HepG2 (cell line): ENCODE data around the gene SNRPD3. TPM values are rescaled to one million over a fixed set of nuclear protein-coding genes. Genes with fewer than 3 reads are reported as not detected.

Experiments
- ATAC-seq: fragments of 200-7000 bp; cut with Tn5 transposase; 3 replicates; pipeline ENCODE4 v1.9.1; 2020; ENCODE audit warnings: mild to moderate bottlenecking, moderate library complexity
- BruUV-seq: library from RNA; stranded (reverse); fragments of 400-500 nt; replicated peaks from 2 replicates; lab custom pipeline; 2021; lab: Mats Ljungman, UMichigan
- CTCF ChIA-PET: fragments of 300-600 bp; formaldehyde crosslinking; extraction: SDS; loops from one replicate; lab custom pipeline; 2021; ENCODE audit warnings: low total read pairs, inconsistent platforms, low intra/inter-chr PET ratio; lab: Yijun Ruan, JAX
- POLR2A ChIA-PET: fragments of 350-600 bp; sonication (Branson Sonifier 250); formaldehyde crosslinking; loops from one replicate; lab custom pipeline; 2020; ENCODE audit warnings: antibody characterized with exemption, inconsistent platforms; lab: Yijun Ruan, JAX
- DNase-seq: peaks from one replicate; pipeline ENCODE4 v3.0.0-alpha.2; 2015; ENCODE audit warnings: low spot score
- FAIRE-seq: peaks from 3 replicates; lab custom pipeline; 2011; peaks lifted over from hg19 to GRCh38; lab: Jason Lieb, UNC
- H2AFZ ChIP-seq: one replicate; pipeline ENCODE4 v1.6.1; 2011; ENCODE audit warnings: low read length, inconsistent platforms
- H3K27ac ChIP-seq: fragments of 300-600 bp; 3 replicates; pipeline ENCODE4 v1.8.0; 2011; ENCODE audit warnings: mixed run types, mild to moderate bottlenecking, mixed read lengths, low read length, inconsistent platforms; ENCODE audit not compliant: insufficient read depth; ENCODE audit errors: extremely low read length
- H3K27me3 ChIP-seq, 2 experiments: fragments of 200-600 bp in 1 of 2; 2 replicates in 1 of 2; 3 replicates in 1 of 2; pipeline versions ENCODE4 v1.6.0 to v1.8.0; 2011; ENCODE audit warnings: low read length in 2 of 2, mild to moderate bottlenecking in 2 of 2, moderate library complexity in 2 of 2, inconsistent platforms in 1 of 2; ENCODE audit not compliant: insufficient read depth in 2 of 2, control insufficient read depth in 1 of 2
- H3K36me3 ChIP-seq, 2 experiments: fragments of 200-600 bp in 1 of 2; replicated peaks in 1 of 2; 2 replicates in 1 of 2; 3 replicates in 1 of 2; pipeline versions ENCODE4 v1.5.1 to v1.8.0; 2011; ENCODE audit warnings: low read length in 2 of 2, inconsistent platforms in 1 of 2; ENCODE audit not compliant: insufficient read depth in 2 of 2, control insufficient read depth in 1 of 2
- H3K4me1 ChIP-seq: 2 replicates; pipeline ENCODE4 v1.5.1; 2012; ENCODE audit warnings: low read length, inconsistent platforms; ENCODE audit not compliant: insufficient read depth
- H3K4me2 ChIP-seq: 2 replicates; pipeline ENCODE4 v1.6.0; 2011; ENCODE audit warnings: low read depth, low read length, inconsistent platforms
- H3K4me3 ChIP-seq, 3 experiments: fragments of 200-600 bp in 1 of 3; sonication (generic), shearing (Covaris generic) in 1 of 3; replicated peaks in 1 of 3; 2 replicates each; pipeline ENCODE4 v1.5.1; 2011 to 2016; ENCODE audit warnings: low read length in 3 of 3, inconsistent platforms in 2 of 3, low read depth in 2 of 3, mild to moderate bottlenecking in 2 of 3, control low read depth in 1 of 3, mixed read lengths in 1 of 3; ENCODE audit not compliant: insufficient read depth in 1 of 3
- H3K79me2 ChIP-seq: one replicate; pipeline ENCODE4 v1.6.1; 2011; ENCODE audit warnings: low read length, inconsistent platforms; ENCODE audit not compliant: insufficient read depth
- H3K9ac ChIP-seq: 2 replicates; pipeline ENCODE4 v1.6.0; 2011; ENCODE audit warnings: mild to moderate bottlenecking, low read depth, low read length, inconsistent platforms; ENCODE audit not compliant: insufficient read depth
- H3K9me3 ChIP-seq: 2 replicates; pipeline ENCODE4 v1.5.1; 2012; ENCODE audit warnings: mild to moderate bottlenecking, low read length
- H4K20me1 ChIP-seq: 2 replicates; pipeline ENCODE4 v1.6.0; 2011; ENCODE audit warnings: inconsistent platforms, mild to moderate bottlenecking, low read length, moderate library complexity; ENCODE audit not compliant: insufficient read depth
- CAMTA2 ChIP-seq: sonication (generic); formaldehyde crosslinking; IDR thresholded peaks from 2 replicates; pipeline ENCODE4 v1.4.0; 2020; ENCODE audit warnings: mild to moderate bottlenecking, missing genetic modification reagents, borderline replicate concordance
- CBFB ChIP-seq: sonication (generic); formaldehyde crosslinking; IDR thresholded peaks from 2 replicates; pipeline ENCODE4 v1.4.0; 2020; ENCODE audit warnings: missing genetic modification reagents
- CENPBD1 ChIP-seq: sonication (generic); formaldehyde crosslinking; IDR thresholded peaks from 2 replicates; pipeline ENCODE4 v1.8.0; 2022; ENCODE audit warnings: missing genetic modification reagents, low read depth, mild to moderate bottlenecking, borderline replicate concordance
- IRX3 ChIP-seq: sonication (generic); formaldehyde crosslinking; IDR thresholded peaks from 2 replicates; pipeline ENCODE4 v1.8.1; 2023; ENCODE audit warnings: mild to moderate bottlenecking, low read depth, missing genetic modification reagents, borderline replicate concordance
- KDM5A ChIP-seq: fragments of 200-600 bp; sonication (generic); IDR thresholded peaks from 2 replicates; pipeline ENCODE4 v1.7.0; 2018; ENCODE audit warnings: antibody characterized with exemption, mild to moderate bottlenecking, low read length, borderline replicate concordance
- MLX ChIP-seq: IDR thresholded peaks from 2 replicates; pipeline ENCODE4 v1.6.1; 2016
- SALL1 ChIP-seq: sonication (generic); formaldehyde crosslinking; IDR thresholded peaks from 2 replicates; pipeline ENCODE4 v1.8.0; 2022; ENCODE audit warnings: mild to moderate bottlenecking, missing genetic modification reagents
- TCF7L2 ChIP-seq: IDR thresholded peaks from 2 replicates; pipeline ENCODE4 v1.6.1; 2011; ENCODE audit warnings: mild to moderate bottlenecking, low read depth, low read length, moderate library complexity
- UBTF ChIP-seq: sonication (generic); formaldehyde crosslinking; IDR thresholded peaks from 2 replicates; pipeline ENCODE4 v1.4.0; 2020; ENCODE audit warnings: mild to moderate bottlenecking, missing genetic modification reagents
- ZMAT3 ChIP-seq: sonication (generic); formaldehyde crosslinking; conservative IDR thresholded peaks from 2 replicates; pipeline ENCODE4 v1.7.0; 2021; ENCODE audit warnings: missing genetic modification reagents
- ZNF362 ChIP-seq: sonication (generic); formaldehyde crosslinking; IDR thresholded peaks from 2 replicates; pipeline ENCODE4 v1.4.0; 2020; ENCODE audit warnings: missing genetic modification reagents, mild to moderate bottlenecking, borderline replicate concordance
- ZNF382 ChIP-seq: sonication (generic); formaldehyde crosslinking; IDR thresholded peaks from 2 replicates; pipeline ENCODE4 v1.5.0; 2020; ENCODE audit warnings: missing genetic modification reagents, mild to moderate bottlenecking, borderline replicate concordance
- ZNF383 ChIP-seq: sonication (generic); formaldehyde crosslinking; IDR thresholded peaks from 2 replicates; pipeline ENCODE4 v1.4.0; 2020; ENCODE audit warnings: missing genetic modification reagents, mild to moderate bottlenecking, borderline replicate concordance
- ZNF572 ChIP-seq: sonication (generic); formaldehyde crosslinking; IDR thresholded peaks from 2 replicates; pipeline ENCODE4 v1.5.1; 2020; ENCODE audit warnings: mild to moderate bottlenecking, missing genetic modification reagents
- ZNF691 ChIP-seq: sonication (generic); formaldehyde crosslinking; IDR thresholded peaks from 2 replicates; pipeline ENCODE4 v1.4.0; 2020; ENCODE audit warnings: missing genetic modification reagents, low read depth, mild to moderate bottlenecking, borderline replicate concordance
- ZNF770 ChIP-seq: sonication (generic); formaldehyde crosslinking; IDR thresholded peaks from 2 replicates; pipeline ENCODE4 v1.5.0; 2020; ENCODE audit warnings: mild to moderate bottlenecking, missing genetic modification reagents
- ZNF782 ChIP-seq: sonication (generic); formaldehyde crosslinking; IDR thresholded peaks from 2 replicates; pipeline ENCODE4 v1.4.0; 2020; ENCODE audit warnings: missing genetic modification reagents, mild to moderate bottlenecking, borderline replicate concordance
- ZNF850 ChIP-seq: sonication (generic); formaldehyde crosslinking; conservative IDR thresholded peaks from 2 replicates; pipeline ENCODE4 v1.9.0; 2021; ENCODE audit warnings: mild to moderate bottlenecking, missing genetic modification reagents
- WGBS: methylation state at CpG from one replicate; pipeline ENCODE4 v1.1.6; 2017; ENCODE audit warnings: low lambda C conversion rate; 5-methylcytosine and 5-hydroxymethylcytosine counted together
- in situ Hi-C: cut with HindIII; loops from 2 replicates; pipeline ENCODE4 v1.10.0; 2017; ENCODE audit warnings: low pct_unique_long_range_greater_than_20kb; ENCODE audit not compliant: extremely low pct_ligation_motif_present
- intact Hi-C: fragments of 100-400 bp; cut with micrococcal nuclease; formaldehyde crosslinking; loops from one replicate; pipeline ENCODE4 v1.10.0; 2022; ENCODE audit not compliant: unreplicated experiment
- polyA plus RNA-seq, 8 experiments: library from polyadenylated mRNA; depleted of rRNA in 3 of 8; stranded (reverse) in 7 of 8; unstranded in 1 of 8; fragments of >200 nt; fragmentation: Illumina TruSeq in 4 of 8; extraction: Trizol in 4 of 8; gene quantifications; 2 replicates each; pipeline versions ENCODE4 v1.2.1 to v1.2.3, GENCODE V29; 2011 to 2016; ENCODE audit warnings: low read depth in 4 of 8, missing spikeins in 1 of 8, mixed read lengths in 1 of 8; ENCODE audit not compliant: insufficient read depth in 1 of 8
- total RNA-seq, 5 experiments: library from RNA; depleted of rRNA; stranded (reverse); fragments of >200 nt; fragmentation: Illumina TruSeq; extraction: Trizol; gene quantifications; 2 replicates each; pipeline ENCODE4 v1.2.3, GENCODE V29; 2016; ENCODE audit warnings: low read depth in 1 of 5

SNRPD3 gene
- total and polyA plus RNA-seq, 2 of the 13 experiments (the other 11 are each of a cell fraction or from before 2014, with no cell fraction given), result 110 to 209 TPM

GRCh38 chr22:24526191-24526590 is 29.6 kb upstream of the SNRPD3 start:
- Histone ChIP-seq H3K4me1 (peaks cover 54% of the 10 kb centered on the region), H3K27ac (no peak overlapping the region), H3K79me2 (no peaks in the 10 kb centered on the region), H3K36me3 (no peaks in the 10 kb centered on the region), H3K4me2 (no peak overlapping the region), H3K27me3 (no peaks in the 10 kb centered on the region), H2AFZ (no peak overlapping the region), H4K20me1 (no peaks in the 10 kb centered on the region), H3K9me3 (no peaks in the 10 kb centered on the region), H3K9ac (no peak overlapping the region), H3K4me3 (no peak overlapping the region)
- no peak for FAIRE-seq
- ChIA-PET POLR2A (no interaction called here), CTCF (interaction anchor here (1.4 to 3.8 kb wide), 2 partner anchors 104 to 201 kb away, joined by 6 to 59 read pairs; no protein-coding TSS in a partner anchor)
- 74% methylated on average over 2 of the region's 2 CpGs for WGBS
- ATAC-seq, result no peak
- in situ Hi-C loops (no loop called here), intact Hi-C loops (no loop called here)
- no peak for DNase-seq
- BruUV-seq, result no TSS peak
- TF ChIP-seq UBTF (CRISPR knock-in tag) (no peak), ZNF362 (no peak), CAMTA2 (no peak), ZNF382 (CRISPR knock-in tag) (no peak), SALL1 (CRISPR knock-in tag) (no peak), CBFB (CRISPR knock-in tag) (no peak), IRX3 (CRISPR knock-in tag) (no peak), ZNF850 (CRISPR knock-in tag) (no peak), CENPBD1 (CRISPR knock-in tag) (no peak), ZNF572 (no peak), ZMAT3 (CRISPR knock-in tag) (no peak), KDM5A (no peak), ZNF782 (CRISPR knock-in tag) (no peak), MLX (CRISPR knock-in tag) (no peak), ZNF770 (CRISPR knock-in tag) (no peak), ZNF383 (CRISPR knock-in tag) (no peak), TCF7L2 (no peak), ZNF691 (CRISPR knock-in tag) (no peak)
